Natural killer cell (primary cell): Measurements from ENCODE around the gene SH2D7. TPM values are rescaled to one million over a fixed set of nuclear protein-coding genes. Genes with fewer than 3 reads are reported as not detected.

Experiments used
- ATAC-seq, 3 donors: fragments of 150-1000 bp in 2 of 3; fragments of 200-7000 bp in 1 of 3; cut with Tn5 transposase; 1 replicate in 1 of 3; 2 replicates in 2 of 3; pipeline ENCODE4 v1.10.0; 2021; ENCODE audit warnings: mild to moderate bottlenecking in 2 of 3, moderate library complexity in 2 of 3
- DNase-seq, 2 donors: peaks; one replicate each; pipeline versions ENCODE4 v3.0.0 to v3.0.0-alpha.2; 2013 to 2021; ENCODE audit warnings: mixed read lengths in 1 of 2
- H3K27ac ChIP-seq: one replicate; pipeline ENCODE4 v1.5.1; 2013; ENCODE audit warnings: mild to moderate bottlenecking, low read length
- H3K27me3 ChIP-seq: one replicate; pipeline ENCODE4 v1.6.1; 2013; ENCODE audit warnings: low read length; ENCODE audit not compliant: control insufficient read depth, insufficient read depth
- H3K36me3 ChIP-seq: one replicate; pipeline ENCODE4 v1.6.1; 2013; ENCODE audit warnings: low read length; ENCODE audit not compliant: control insufficient read depth, insufficient read depth
- H3K4me1 ChIP-seq: one replicate; pipeline ENCODE4 v1.6.1; 2013; ENCODE audit warnings: low read length; ENCODE audit not compliant: control insufficient read depth, insufficient read depth
- H3K4me3 ChIP-seq: one replicate; pipeline ENCODE4 v1.5.1; 2013; ENCODE audit warnings: low read length
- H3K9me3 ChIP-seq: one replicate; pipeline ENCODE4 v1.6.1; 2013; ENCODE audit warnings: low read length; ENCODE audit not compliant: control insufficient read depth, insufficient read depth
- H3K27ac Mint-ChIP-seq, 2 donors: one replicate each; pipeline ENCODE4 v1.8.0; 2022; ENCODE audit warnings: mild to moderate bottlenecking in 2 of 2, mixed read lengths in 2 of 2, moderate library complexity in 1 of 2
- H3K27me3 Mint-ChIP-seq, 2 donors: one replicate each; pipeline ENCODE4 v1.8.0; 2022; ENCODE audit warnings: low read depth in 2 of 2, mixed read lengths in 2 of 2
- H3K36me3 Mint-ChIP-seq: one replicate; pipeline ENCODE4 v1.8.0; 2022; ENCODE audit warnings: mixed read lengths
- H3K4me1 Mint-ChIP-seq, 2 donors: one replicate each; pipeline ENCODE4 v1.8.0; 2022; ENCODE audit warnings: mixed read lengths in 2 of 2
- H3K4me3 Mint-ChIP-seq: one replicate; pipeline ENCODE4 v1.8.0; 2022; ENCODE audit warnings: mild to moderate bottlenecking, moderate library complexity, mixed read lengths
- H3K9me3 Mint-ChIP-seq, 2 donors: one replicate each; pipeline ENCODE4 v1.8.0; 2022; ENCODE audit warnings: mixed read lengths in 2 of 2
- WGBS: methylation state at CpG from one replicate; pipeline ENCODE4 v1.1.7; 2013; ENCODE audit warnings: missing lambda C conversion rate; ENCODE audit not compliant: insufficient coverage; 5-methylcytosine and 5-hydroxymethylcytosine counted together
- intact Hi-C: fragments of 100-400 bp; cut with micrococcal nuclease; formaldehyde crosslinking; loops from one replicate; pipeline ENCODE4 v1.14.2; 2022
- total RNA-seq, 4 donors: library from RNA; stranded (reverse); fragments of 120-200 nt in 1 of 4; gene quantifications; one replicate each; pipeline versions ENCODE4 v1.2.3 to v1.2.4, GENCODE V29; 2013 to 2022
- TF ChIP-seq, protein P1 (sequence below): fragments of 200-600 bp; IDR thresholded peaks from one replicate; pipeline ENCODE4 v1.8.0; 2022; ENCODE audit warnings: antibody characterized with exemption

SH2D7 gene
- total RNA-seq, 3 donors from 2014 or later (not counting 1 experiment from before 2014, with no cell fraction given), result not detected

DNA sequence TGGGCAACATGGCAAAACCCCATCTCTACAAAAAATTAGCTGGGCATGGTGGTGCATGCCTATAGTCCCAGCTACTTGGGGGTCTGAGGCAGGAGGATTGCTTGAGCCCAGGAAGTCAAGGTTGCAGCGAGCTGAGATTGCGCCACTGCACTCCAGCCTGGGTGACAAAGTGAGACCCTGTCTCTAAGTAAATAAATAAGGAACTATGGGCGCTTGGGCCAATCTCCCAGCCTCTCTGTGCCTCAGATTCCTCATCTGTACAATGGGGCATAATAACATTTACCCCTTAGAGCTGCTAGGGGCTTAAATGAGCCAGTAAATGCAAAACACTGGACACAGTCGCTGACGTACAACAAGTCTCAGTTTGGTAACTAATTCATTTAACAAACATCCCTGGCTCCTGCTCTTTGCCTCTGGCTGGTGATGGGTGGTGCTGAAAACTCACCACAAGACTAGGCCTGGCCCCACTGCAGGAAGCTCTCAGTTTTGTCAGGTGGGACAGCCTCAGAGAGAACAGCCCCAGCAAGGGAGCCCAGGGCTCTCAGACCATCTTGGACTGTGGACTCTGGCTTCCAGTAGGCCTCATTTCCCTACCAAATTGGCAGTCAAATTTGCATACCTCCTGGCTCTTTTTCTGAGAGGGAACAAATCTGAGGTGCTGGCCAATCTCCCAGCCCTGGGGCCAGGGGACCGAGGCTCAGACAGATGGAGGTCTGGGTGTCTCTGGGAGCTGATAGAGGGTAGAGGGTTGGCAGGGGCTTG, 8.5 kb upstream of the SH2D7 start:
- no peak for DNase-seq
- H3K4me3 Mint-ChIP-seq, result no peak overlapping the region
- Histone ChIP-seq H3K36me3 (no peaks in the 10 kb centered on the region), H3K9me3 (no peaks in the 10 kb centered on the region), H3K27ac (no peak overlapping the region), H3K4me3 (no peak overlapping the region), H3K27me3 (no peaks in the 10 kb centered on the region), H3K4me1 (peaks cover 11% of the 10 kb centered on the region)
- WGBS, result 90% methylated on average over 6 of the region's 6 CpGs
- H3K36me3 Mint-ChIP-seq, result no peaks in the 10 kb centered on the region
- no peaks in the 10 kb centered on the region for H3K4me1 Mint-ChIP-seq
- no peak for ATAC-seq
- H3K27me3 Mint-ChIP-seq, result no peaks in the 10 kb centered on the region
- TF ChIP-seq, protein P1, sequence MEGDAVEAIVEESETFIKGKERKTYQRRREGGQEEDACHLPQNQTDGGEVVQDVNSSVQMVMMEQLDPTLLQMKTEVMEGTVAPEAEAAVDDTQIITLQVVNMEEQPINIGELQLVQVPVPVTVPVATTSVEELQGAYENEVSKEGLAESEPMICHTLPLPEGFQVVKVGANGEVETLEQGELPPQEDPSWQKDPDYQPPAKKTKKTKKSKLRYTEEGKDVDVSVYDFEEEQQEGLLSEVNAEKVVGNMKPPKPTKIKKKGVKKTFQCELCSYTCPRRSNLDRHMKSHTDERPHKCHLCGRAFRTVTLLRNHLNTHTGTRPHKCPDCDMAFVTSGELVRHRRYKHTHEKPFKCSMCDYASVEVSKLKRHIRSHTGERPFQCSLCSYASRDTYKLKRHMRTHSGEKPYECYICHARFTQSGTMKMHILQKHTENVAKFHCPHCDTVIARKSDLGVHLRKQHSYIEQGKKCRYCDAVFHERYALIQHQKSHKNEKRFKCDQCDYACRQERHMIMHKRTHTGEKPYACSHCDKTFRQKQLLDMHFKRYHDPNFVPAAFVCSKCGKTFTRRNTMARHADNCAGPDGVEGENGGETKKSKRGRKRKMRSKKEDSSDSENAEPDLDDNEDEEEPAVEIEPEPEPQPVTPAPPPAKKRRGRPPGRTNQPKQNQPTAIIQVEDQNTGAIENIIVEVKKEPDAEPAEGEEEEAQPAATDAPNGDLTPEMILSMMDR, result no peak
- H3K27ac Mint-ChIP-seq, result no peak overlapping the region
- no peaks in the 10 kb centered on the region for H3K9me3 Mint-ChIP-seq
- intact Hi-C loops, result no loop called here

DNA sequence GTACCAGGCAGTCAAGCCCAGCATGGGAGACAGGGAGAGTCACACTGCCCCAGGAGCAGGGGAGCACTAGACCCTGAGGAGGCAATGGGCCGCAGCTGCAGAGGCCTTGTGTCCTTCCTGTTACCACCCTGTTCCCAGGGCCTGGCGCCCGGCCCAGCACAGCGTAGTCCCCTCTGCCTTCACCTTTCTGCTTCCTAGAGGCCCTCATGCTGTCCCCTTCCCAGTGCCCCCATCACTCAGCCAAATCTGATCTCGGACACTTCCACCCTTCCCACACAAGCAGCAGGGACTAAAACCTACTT, 8.0 kb upstream of the SH2D7 start:
- intact Hi-C loops, result no loop called here
- 85% methylated on average over 5 of the region's 5 CpGs for WGBS
- Mint-ChIP-seq H3K36me3 (no peaks in the 10 kb centered on the region), H3K4me3 (no peak overlapping the region), H3K27me3 (no peaks in the 10 kb centered on the region), H3K27ac (no peak overlapping the region), H3K9me3 (no peaks in the 10 kb centered on the region), H3K4me1 (no peaks in the 10 kb centered on the region)
- peaks cover 11% of the 10 kb centered on the region for H3K4me1 ChIP-seq
- H3K27me3 ChIP-seq, result no peaks in the 10 kb centered on the region
- no peaks in the 10 kb centered on the region for H3K36me3 ChIP-seq
- no peak for ATAC-seq
- H3K9me3 ChIP-seq, result no peaks in the 10 kb centered on the region
- H3K4me3 ChIP-seq, result no peak overlapping the region
- TF ChIP-seq, protein P1, result no peak
- H3K27ac ChIP-seq, result no peak overlapping the region
- DNase-seq, result no peak

DNA sequence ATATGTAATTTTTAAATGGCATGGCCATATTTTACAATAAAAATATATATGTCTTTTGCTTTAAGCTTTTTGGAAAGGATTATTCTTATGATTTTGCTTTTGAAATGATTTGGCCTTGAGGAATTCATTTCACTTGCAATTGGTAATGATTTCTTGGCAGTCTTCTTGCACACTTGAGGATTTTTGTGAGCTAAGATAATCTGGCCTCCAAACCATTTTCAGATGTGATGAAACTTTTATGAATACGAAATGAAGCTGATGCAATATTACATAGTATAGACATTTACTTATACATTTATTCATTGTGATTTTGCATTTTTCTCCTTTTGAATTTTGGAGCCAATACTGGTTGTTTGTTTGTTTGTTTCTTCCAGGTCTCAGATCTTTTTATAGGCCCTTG, 6.4 kb upstream of the SH2D7 start:
- no peak for DNase-seq
- Mint-ChIP-seq H3K4me3 (no peak overlapping the region), H3K27ac (no peak overlapping the region), H3K9me3 (no peaks in the 10 kb centered on the region), H3K36me3 (no peaks in the 10 kb centered on the region), H3K27me3 (no peaks in the 10 kb centered on the region), H3K4me1 (no peaks in the 10 kb centered on the region)
- intact Hi-C loops, result no loop called here
- WGBS, result no CpG with 5 or more reads among the region's 1 CpG
- H3K4me3 ChIP-seq, result no peak overlapping the region
- no peaks in the 10 kb centered on the region for H3K36me3 ChIP-seq
- no peak for ATAC-seq
- peaks cover 11% of the 10 kb centered on the region for H3K4me1 ChIP-seq
- H3K27ac ChIP-seq, result no peak overlapping the region
- TF ChIP-seq, protein P1, result no peak
- no peaks in the 10 kb centered on the region for H3K27me3 ChIP-seq
- H3K9me3 ChIP-seq, result no peaks in the 10 kb centered on the region
